NCI-H1436 (cell line): ENCODE measurements around the gene PRKAR2B.
A peak's percentile ranks its signal among the peaks of the same experiment; 100 is the strongest.
"Not testable (repeated sequence)": the region's sequence is repeated elsewhere in the genome, so short reads cannot be mapped to it uniquely, and the experiment has no call there.

Experiments used
- DNase-seq: peaks from one replicate; lab custom pipeline; 2025; lab: John Stamatoyannopoulos, UW

The PRKAR2B gene

DNA sequence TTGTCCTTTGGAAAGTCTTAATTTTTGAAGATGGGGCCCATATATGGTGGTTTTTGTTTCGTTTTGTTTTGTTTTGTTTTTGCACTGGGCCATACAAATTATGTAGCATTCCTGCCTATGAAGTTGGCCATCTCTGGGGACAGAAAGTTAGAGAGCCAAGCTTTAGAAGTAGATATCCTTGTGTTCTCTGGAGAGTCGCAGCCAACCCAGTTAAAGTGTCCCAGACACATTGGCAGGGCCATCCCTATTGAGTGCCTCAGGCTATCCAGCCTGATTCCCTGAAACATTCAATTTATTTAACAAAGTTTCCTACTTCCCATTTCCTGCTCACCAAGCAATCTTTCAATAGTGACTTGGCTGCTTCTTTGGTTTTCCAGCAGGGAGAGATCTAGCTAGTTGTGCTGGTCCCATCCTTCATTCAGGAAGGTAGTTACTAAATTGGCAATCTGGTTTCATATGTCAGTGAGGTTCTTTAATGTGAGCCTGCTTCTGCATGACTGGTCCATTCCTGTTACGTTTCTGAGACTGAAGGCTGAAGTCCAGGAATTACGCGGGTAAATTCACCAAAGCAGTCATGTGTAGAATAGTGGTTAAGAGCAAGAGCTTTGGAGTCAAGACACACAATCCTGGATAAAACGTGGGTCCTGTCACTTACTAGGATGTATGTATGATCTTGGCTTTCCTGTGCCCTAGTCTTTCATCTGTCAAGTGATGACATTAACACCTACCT lies 75.0 kb downstream of the PRKAR2B start:
- no peak for DNase-seq

DNA sequence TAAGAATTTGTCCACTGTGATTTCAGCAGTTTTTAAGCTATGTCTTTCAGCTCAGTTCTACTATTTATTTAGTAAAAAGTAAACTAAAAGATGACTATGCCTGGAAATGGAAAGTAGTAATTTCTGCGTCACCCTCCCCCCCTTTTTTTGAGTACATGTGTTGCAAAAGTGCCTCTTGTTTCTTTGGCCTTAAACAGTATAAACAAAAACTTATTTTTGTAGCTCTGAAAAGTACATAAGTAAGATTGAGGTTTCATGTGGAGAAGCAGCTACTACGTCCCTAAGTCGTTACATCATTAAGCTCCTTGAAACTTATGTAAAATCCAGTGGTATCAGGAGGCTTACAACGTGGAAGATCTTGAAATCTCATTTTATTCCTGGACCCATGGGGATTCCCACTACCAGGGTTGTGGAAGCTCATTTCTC lies 78.0 kb downstream of the PRKAR2B start:
- no peak for DNase-seq

DNA sequence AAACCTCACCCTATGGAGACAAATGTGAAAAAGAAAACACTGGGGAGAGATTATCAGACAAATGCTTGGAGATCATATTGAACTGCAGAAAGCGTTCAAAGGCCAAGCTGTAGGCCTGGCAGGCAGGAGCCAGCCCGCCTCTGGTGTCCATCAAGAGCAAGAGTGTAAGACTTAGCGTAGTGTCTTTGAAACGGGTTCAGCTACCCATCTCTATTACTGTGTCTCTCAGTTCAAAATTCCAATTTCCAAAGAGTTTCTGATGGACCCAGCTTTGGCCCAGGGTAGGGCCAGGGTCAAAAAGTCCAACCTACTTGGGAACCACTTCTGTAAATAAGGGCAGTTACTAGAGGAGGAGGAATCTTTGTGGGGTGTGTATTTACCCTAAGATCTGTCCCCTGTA lies 78.9 kb downstream of the PRKAR2B start:
- DNase-seq = no peak

DNA sequence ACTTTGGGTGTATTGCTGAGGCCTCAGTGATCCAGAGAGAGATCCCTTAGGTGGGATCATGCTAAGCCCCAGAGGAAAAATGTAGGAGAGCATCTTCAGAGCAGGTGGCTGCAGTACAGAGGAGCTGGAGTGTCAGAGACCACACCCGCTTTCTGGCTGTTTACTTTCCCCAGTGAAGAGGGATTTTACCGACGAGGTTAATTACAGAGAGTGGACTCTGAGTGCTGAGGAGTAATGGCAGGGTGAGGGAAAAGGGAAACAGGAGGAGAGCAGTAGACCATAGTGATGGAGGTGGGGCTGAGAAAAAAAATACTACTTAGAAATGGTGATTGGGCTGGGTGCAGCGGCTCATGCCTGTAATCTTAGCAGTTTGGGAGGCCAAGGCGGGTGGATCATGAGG lies 81.0 kb downstream of the PRKAR2B start:
- DNase-seq = peak; percentile 56

DNA sequence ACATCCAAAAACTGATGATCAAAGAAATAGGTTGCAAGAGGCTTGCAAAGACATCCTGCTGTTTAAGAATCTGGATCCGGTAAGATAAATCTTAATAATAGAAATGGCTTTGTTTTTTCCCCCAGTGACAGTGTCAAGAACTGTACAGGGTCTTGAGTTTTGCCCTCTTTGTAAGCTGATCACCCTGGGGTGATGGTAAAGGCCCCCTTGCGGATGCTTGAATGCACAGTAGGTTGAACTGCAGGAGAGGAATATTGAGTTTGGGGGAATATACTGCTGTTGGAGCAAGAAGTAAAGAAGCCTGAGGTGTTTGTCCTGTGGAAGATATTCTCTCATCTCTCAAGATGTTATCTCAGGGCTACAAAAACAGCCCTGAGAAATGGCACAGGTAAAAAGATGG lies 83.7 kb downstream of the PRKAR2B start:
- DNase-seq = no peak

DNA sequence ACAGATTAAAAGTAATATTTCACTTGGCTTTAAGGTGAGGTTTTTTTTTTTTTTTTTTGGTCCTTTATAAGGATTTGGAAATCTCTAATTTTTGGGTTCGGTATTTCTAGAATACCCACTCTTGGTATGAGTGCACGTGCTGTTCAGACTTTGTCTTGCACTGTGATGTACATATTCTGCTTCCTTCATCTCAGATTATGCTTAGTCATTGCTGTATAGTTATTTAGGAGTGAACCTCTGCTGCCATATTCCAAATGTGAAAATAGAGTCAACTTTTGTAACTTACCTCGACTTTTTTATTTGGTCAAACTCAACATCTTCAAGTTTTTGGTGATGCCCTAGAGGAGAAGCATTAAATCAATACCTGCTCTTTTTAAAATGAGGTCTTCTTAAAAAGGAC lies 84.2 kb downstream of the PRKAR2B start:
- DNase-seq = no peak

DNA sequence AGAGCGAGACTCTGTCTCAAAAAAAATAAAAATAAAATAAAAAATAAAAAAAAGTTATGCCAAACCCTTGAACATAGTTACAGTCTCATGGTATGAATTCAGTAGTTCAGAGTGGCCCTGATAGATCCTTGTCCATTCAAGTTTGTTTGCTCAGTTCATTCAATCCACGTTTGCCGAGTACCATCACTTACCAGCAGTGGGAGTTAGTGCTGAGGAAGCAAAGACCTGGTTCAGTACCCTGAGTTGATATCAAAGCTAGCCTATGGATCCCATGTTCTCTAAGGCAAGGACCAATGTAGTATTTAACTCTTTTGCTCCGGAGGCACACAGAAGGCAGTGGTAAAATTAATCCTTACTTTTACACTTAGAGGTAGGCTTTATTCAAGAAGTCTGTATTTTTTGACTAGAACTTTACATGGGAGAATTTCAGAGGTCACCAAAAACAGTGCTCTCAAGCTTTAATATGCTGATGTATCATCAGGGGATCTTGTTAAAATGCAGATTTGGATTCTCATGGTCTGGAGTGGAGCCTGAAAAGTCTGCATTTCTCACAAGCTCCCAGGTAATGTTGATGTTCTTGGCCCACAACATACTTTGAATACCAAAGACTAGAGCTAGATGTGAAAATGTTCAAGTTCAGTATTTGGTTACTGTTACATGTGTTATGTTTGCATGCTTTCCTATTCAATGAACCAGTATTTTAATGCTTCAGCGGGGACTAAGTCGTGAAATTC lies 86.1 kb downstream of the PRKAR2B start:
- DNase-seq = no peak

DNA sequence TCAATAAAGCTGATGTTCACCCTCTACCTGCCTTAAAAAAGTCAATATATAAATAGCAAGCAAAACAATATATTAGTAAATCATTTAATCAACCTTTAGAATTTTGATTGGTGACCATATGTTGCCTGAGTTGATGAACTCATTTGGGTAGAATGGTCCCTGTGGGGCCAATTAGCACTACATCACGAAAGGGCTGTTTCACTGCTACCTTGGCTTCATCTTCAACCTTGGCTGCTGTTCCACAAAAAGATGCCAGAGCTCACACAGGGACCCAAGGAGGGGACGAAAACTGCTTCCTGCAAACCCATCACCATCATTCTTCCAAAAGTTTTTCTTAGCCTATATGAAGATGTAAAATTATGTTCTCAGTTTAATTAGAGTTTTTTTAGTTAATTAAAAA lies 88.9 kb downstream of the PRKAR2B start:
- no peak for DNase-seq

DNA sequence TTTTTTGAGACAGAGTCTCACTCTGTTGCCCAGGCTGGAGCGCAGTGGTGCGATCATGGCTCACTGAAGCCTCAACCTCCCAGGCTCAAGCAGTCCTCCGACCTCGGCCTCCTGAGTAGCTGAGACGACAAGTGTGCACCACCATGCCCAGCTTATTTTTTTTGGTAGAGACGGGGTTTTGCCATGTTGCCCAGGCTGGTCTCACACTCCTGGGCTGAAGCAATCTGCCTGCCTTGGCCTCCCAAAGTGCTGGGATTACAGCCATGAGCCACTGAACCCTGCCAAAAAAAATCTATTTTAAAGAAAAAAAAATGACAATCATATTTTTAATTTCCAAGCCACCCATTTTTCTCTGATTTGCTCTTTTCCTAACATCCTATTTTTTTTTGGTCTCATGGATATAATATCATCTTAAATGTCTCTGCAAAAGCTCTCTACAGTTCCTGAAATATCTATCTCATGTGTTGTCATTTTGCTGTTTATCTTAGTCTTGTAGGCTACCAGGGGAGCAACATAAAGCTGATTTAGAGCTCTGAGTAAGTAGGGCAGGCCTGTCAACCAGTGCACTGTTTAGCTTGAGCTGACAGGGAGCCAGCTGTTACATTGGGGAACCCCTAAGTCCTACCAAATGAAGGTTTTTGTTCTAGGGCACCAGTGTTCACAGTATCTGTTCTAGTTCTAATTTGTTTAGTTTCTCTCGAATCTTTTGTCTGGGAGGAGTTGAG lies 94.4 kb downstream of the PRKAR2B start:
- no peak for DNase-seq

DNA sequence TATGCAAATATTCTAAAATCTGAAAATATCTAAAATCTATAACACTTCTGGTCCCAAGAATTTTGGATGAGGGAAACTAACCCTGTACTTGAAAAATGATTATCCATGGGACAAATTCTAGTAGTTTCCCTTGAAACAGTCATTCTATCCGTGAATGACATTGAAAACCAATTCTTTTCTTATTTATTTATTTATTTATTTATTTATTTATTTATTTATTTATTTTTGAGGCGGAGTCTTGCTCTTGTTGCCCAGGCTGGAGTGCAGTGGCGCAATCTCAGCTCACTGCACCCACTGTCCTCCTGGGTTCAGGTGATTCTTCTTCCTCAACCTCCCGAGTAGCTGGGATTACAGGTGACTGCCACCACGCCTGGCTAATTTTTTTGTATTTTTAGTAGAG lies 99.4 kb downstream of the PRKAR2B start:
- not testable (repeated sequence) for DNase-seq

DNA sequence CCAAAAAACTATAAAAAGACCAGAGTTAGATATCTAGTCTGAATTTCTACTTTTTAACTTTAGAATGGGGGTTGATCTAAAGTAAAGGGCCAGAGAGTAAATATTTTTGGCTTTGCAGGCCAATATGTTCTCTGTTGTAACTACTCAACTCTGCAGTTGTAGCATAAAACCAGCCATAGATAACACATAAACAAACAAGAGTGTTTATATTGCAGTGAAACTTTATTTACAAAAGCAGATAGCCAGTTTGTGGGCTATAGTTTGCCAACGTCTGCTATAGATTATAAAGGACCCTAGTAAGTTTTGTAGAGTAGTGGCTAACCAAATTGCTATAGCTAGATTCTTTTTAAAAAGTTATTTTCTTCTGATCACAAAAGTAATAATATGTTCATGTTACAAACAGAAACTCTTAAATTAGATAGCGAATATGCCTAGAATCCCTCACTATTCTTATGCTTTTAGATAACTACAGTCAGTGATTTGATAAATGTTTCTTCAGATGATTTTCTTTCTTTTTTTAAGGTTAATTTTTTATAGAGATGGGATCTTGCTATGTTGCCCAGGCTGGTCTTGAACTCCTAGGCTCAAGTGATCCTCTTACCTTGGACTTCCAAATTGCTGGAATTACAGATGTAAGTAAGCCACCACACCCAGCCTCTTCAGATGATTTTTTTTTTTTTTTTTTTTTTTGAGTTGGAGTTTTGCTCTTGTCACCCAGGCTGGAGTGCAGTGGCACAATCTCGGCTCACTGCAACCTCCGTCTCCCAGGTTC lies 100.7 kb downstream of the PRKAR2B start:
- no peak for DNase-seq

DNA sequence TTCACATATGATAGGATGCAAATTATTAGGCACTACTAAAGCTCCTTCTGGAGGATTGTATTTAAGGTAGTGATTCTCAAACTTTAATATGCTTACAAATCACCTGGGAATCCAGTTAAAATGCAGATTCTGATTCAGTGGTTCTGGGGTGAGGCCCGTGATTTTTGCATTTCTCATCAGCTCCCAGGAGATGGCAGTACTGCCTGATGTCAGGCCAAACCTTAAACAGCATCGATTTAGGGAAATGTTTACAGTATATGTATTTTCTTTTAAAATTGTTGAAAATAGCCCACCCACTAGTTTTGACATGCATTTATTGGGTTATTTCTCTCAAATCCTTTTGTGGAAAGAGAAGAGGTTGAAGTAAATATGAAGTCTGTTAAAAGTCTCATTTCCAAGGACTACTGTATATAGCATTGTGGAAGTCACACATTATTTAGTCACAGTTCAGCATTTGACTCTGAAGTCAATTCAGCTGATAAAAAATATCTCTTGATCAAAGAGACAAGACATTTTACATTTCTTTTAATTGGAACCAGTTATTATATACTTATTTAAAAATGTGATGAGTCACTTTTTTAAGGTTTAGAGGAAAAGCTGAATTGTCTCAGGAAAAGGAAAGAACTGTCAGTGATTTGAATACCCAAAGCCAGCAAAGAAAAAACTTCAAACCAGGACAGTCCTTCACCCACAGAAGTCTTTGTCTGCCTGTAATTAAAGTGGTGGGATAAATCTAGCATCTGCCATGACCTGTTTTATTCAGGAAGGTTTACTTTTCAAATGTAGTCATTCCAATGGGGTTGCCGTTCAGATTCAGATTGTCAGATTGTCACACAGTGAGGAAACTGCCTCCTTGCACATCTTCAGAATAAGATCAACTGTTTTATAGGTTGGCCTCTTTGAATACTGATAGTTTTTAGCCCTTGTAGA lies 103.2 kb downstream of the PRKAR2B start:
- no peak for DNase-seq

DNA sequence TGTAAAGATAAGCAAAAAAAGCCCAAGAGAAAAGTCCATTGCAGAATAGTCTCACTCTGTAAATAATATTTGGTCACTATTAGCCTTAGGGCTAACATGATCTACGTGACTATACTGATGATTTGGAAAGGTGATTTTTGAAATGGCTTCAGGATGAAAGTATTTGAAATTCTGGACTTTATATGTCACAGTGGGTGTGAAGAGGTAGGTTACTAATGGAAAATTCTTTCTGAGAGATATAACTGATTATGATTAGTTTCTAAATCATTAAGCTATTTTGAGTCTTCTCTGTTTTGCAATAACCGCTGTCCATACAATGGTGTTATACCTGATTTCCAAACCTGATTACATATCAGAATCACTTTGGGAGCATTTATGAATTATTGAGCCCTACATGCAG lies 104.2 kb downstream of the PRKAR2B start:
- no peak for DNase-seq

DNA sequence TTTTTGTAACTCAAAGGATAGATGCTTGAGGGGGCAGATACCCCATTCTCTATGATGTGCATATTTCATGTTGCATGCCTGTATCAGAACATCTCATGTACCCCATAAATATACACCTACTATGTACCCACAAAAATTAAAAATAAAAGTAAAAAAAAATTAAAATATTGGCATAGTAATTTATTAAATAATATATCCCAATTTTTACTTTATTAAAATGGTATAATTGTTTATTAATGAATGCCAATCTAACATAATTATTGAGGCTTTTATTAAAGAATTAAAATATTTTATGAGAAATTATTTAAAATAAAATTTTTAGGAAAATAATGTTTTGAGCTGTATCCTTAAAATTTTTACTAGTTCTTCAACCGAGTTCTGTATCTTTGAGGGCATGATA lies 105.4 kb downstream of the PRKAR2B start:
- DNase-seq = no peak

DNA sequence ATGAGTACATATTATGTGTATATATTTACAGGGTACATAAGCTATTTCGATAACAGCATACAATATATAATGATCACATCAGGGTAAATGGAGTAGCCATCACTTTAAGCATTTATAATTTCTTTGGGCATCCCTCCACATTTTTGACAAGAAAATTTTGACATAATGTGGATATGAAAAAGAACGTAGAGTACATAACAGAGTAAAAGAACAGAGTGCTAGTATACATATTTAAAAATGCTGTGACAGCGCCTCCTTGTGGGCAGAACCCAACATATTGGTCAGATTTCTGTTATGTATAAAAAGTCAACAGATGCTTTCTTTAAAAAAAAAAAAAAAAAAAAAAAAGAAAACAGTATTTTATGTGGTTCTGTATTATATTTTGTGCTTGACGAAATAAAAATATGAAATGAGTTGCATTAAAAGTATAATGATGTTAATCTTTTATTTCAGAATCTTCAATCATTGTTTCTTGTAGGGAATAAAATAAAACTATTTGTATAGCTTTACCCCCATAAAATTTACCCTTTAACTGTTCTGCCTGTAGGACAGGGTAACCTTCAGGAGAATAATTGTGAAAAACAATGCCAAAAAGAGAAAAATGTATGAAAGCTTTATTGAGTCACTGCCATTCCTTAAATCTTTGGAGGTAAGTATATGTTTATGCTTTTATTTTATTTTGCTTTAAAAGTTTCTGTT lies 106.0 kb downstream of the PRKAR2B start:
- DNase-seq = peak; percentile 34

DNA sequence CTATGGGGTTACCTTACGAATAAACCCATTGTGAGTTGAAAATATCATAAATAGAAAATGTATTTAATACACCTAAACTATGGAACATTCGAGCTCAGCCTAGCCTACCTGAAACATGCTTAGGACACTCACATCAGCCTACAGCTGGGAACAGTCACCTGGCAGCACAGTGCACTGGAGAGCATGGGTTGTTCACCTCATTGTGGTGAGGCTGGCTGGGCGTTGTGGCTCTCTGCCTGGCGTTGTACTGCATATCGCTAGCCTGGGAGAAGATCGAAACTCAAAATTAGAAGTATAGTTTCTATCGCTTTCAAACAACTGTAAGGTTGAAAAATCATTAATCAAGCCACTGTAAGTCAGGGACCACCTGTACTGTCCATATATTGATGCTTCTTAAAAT lies 107.0 kb downstream of the PRKAR2B start:
- DNase-seq = no peak

DNA sequence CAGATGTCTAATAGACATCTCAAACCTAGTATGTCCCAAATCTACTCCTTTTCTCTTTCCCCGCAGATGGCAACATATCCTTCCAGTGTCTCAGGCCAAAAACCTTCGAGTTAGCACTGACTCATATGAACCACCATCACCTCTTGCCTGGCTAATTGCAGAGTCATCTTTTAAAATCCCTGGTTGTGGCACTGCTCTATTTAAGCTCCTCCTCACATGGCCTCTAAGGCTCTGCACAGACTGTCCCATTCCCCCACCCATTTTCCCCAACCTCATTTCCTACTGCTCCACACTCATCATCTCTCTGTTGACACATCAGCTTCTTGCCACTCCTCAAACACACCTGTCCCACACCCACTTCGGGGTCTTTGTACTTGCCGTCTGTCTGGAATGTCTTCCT lies 107.5 kb downstream of the PRKAR2B start:
- DNase-seq = no peak

DNA sequence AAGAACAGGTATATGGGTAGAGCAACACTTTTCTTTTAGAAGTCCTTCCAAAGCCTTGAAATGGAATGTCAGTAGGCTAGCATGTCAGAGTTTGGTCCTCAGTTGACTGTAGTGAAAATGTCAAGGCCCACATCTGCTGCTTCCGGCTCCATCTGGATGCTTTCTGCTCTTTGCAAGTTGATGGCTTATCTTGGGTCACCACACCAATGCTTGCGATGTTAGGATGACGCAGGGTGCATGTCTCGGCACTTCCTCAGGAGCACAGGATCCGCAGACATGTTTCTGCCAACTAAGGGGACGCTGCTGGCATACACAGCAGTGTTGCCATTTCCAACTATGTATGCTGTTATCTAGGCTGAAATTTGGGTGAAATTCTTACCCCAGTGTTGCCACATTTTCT lies 110.3 kb downstream of the PRKAR2B start:
- no peak for DNase-seq

DNA sequence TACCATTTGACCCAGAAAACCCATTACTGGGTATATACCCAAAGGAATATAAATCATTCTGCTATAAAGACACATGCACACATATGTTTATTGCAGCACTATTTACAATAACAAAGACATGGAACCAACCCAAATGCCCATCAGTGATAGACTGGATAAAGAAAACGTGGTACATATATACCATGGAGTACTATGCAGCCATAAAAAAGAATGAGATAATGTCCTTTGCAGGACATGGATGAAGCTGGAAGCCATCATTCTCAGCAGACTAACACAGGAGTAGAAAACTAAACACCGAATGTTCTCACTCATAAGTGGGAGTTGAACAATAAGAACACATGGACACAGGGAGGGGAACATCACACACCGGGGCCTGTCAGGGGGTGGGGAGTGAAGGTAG lies 111.2 kb downstream of the PRKAR2B start:
- DNase-seq = not testable (repeated sequence)

DNA sequence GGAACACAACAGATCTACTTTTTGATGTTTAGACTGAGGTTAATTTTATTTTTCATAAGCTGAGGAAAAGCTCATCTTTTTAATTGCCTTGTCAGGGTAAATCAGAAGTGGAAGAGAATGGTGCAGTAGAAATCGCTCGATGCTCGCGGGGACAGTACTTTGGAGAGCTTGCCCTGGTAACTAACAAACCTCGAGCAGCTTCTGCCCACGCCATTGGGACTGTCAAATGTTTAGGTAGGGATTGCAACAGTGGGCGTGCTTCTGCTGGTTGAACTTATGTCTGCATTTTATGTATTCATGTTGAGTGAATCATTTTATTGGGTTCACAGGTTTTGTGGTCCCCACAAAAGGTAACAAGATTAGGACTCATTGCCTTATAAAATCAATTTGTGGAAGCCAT lies 112.6 kb downstream of the PRKAR2B start:
- no peak for DNase-seq

DNA sequence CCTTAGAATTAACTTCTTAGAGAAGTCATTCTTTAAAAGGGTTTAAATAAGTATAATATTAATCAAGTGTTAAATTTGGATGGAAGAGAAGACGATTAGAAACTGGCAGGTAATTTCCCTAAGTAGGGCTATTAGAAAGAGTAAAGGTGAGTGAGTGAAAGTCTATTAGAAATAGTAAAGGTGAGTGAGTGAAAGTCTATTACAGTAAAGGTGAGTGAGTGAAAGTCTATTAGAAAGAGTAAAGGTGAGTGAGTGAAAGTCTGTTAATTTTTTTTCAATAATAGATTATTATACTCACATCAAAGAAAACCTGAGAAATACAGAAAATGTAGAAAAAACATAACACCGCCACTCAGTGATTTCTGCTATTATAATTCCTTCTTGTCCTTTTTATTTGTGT lies 113.5 kb downstream of the PRKAR2B start:
- no peak for DNase-seq
